Endothelial cell of umbilical vein (primary cell): ENCODE data around the gene PAQR3.

Experiments
- EZH2 ChIP-seq: IDR thresholded peaks from 2 replicates; pipeline ENCODE4 v1.6.1; 2012; ENCODE audit warnings: borderline replicate concordance, low read depth, mild to moderate bottlenecking, moderate library complexity, low read length, inconsistent platforms; ENCODE audit not compliant: severe bottlenecking
- FOS ChIP-seq: IDR thresholded peaks from 2 replicates; pipeline ENCODE4 v1.6.1; 2011; ENCODE audit warnings: mild to moderate bottlenecking, low read length, moderate library complexity, borderline replicate concordance; ENCODE audit not compliant: insufficient read depth
- GATA2 ChIP-seq: IDR thresholded peaks from 2 replicates; pipeline ENCODE4 v1.7.0; 2011; ENCODE audit warnings: low read depth, mild to moderate bottlenecking, moderate library complexity, mixed read lengths, low read length; ENCODE audit not compliant: insufficient read length, insufficient read depth
- JUN ChIP-seq: IDR thresholded peaks from 2 replicates; pipeline ENCODE4 v1.6.1; 2011; ENCODE audit warnings: borderline replicate concordance, low read depth; ENCODE audit not compliant: insufficient read length, insufficient read depth
- MYC ChIP-seq: IDR thresholded peaks from one replicate; pipeline ENCODE4 v1.6.1; 2011; ENCODE audit warnings: mild to moderate bottlenecking, low read depth, low read length
- POLR2A ChIP-seq: IDR thresholded peaks from 2 replicates; pipeline ENCODE4 v1.6.1; 2012; ENCODE audit warnings: low read depth, mild to moderate bottlenecking, control low read depth, low read length
- POLR2AphosphoS5 ChIP-seq: IDR thresholded peaks from 2 replicates; pipeline ENCODE4 v1.6.1; 2012; ENCODE audit warnings: low read depth, mild to moderate bottlenecking, control low read depth, low read length, moderate library complexity; ENCODE audit not compliant: insufficient read depth
- TF ChIP-seq, protein P1 (sequence below), 2 donors: IDR thresholded peaks; 1 replicate in 1 of 2; 2 replicates in 1 of 2; pipeline ENCODE4 v1.5.1; 2011; ENCODE audit warnings: low read length in 2 of 2, mild to moderate bottlenecking in 2 of 2, moderate library complexity in 2 of 2, control low read depth in 1 of 2, inconsistent platforms in 1 of 2, low read depth in 1 of 2; ENCODE audit not compliant: insufficient read depth in 1 of 2; ENCODE audit errors: extremely low read depth in 1 of 2
- TF ChIP-seq, protein P2 (sequence below): IDR thresholded peaks from 2 replicates; pipeline ENCODE4 v1.6.1; 2011; ENCODE audit not compliant: insufficient read depth, insufficient read length

DNA sequence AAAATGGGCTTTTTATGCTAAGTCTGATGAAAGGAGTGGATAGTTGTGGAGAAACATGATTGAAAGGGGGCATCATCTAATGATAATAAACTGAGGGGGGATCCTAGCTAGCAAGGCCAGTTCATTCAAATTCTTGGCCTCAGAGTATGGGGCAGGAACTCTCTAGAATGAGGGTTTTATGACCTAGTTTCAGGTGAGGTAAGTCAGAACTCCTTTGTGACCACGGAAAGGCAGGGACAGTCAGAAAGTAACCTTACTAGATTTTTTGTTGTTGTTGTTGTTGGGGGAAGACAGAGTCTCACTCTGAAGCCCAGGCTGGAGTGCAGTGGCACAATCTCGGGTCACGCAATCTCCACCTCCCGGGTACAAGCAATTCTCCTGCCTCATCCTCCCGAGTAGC is 1.5 kb upstream of the PAQR3 start:
- TF ChIP-seq EZH2 (no peak), POLR2AphosphoS5 (no peak), POLR2A (no peak), JUN (no peak), FOS (no peak), MYC (no peak), GATA2 (no peak)
- TF ChIP-seq, protein P1, sequence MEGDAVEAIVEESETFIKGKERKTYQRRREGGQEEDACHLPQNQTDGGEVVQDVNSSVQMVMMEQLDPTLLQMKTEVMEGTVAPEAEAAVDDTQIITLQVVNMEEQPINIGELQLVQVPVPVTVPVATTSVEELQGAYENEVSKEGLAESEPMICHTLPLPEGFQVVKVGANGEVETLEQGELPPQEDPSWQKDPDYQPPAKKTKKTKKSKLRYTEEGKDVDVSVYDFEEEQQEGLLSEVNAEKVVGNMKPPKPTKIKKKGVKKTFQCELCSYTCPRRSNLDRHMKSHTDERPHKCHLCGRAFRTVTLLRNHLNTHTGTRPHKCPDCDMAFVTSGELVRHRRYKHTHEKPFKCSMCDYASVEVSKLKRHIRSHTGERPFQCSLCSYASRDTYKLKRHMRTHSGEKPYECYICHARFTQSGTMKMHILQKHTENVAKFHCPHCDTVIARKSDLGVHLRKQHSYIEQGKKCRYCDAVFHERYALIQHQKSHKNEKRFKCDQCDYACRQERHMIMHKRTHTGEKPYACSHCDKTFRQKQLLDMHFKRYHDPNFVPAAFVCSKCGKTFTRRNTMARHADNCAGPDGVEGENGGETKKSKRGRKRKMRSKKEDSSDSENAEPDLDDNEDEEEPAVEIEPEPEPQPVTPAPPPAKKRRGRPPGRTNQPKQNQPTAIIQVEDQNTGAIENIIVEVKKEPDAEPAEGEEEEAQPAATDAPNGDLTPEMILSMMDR (IDR thresholded peaks at IDR 0.05; ENCODE audit: extremely low read depth in 1 of 2, insufficient read depth in 1 of 2, low read depth in 1 of 2, low read length in 2 of 2), result no peak
- TF ChIP-seq, protein P2, sequence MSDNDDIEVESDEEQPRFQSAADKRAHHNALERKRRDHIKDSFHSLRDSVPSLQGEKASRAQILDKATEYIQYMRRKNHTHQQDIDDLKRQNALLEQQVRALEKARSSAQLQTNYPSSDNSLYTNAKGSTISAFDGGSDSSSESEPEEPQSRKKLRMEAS, result no peak
